HG03064 (cell line): ENCODE measurements around the gene MAMDC2.
"Not testable (repeated sequence)": the region's sequence is repeated elsewhere in the genome, so short reads cannot be mapped to it uniquely, and the experiment has no call there.

Source experiments
- ATAC-seq: cut with Tn5 transposase; IDR thresholded peaks from one replicate; pipeline ENCODE4 v1.9.1; 2021; ENCODE audit warnings: low read depth; ENCODE audit not compliant: unreplicated experiment

The MAMDC2 gene

DNA sequence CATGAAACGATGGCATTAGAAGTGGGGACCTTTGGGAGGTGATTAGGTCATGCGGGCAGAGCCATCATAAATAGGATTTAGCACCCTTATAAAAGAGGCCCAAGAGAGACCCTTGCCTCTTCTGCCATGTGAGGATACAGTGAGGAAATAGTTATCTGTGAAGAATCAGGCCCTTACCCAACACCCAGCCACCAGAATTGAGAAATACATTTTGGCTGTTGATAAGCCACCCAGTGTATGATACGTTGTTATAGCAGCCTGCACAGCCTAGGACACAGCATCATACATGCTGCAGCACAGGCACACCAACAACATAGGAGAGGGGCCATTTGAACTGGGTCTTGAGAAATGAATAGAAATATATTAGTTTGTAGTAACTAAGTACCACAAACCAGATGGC, 8.0 kb upstream of the MAMDC2 start:
- no peak for ATAC-seq

DNA sequence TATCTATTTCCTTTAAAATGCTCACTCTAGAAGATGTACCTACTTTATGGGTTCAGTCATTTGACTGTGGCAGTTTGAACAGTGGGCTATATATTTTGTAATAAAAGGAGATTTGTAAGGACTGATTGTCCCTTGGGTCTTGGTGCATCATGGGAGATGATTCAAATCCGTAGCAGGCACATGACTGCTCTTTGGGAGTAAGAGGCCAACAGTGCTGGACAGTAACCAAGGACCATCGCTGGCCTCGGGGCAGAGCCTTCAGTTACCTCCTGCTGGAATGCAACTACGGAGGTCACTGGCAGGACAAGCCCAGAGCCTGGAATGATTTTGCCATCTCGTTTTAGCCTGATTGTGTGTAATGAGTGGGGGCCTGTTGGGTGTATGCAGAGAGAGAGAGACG, 7.0 kb upstream of the MAMDC2 start:
- no peak for ATAC-seq

DNA sequence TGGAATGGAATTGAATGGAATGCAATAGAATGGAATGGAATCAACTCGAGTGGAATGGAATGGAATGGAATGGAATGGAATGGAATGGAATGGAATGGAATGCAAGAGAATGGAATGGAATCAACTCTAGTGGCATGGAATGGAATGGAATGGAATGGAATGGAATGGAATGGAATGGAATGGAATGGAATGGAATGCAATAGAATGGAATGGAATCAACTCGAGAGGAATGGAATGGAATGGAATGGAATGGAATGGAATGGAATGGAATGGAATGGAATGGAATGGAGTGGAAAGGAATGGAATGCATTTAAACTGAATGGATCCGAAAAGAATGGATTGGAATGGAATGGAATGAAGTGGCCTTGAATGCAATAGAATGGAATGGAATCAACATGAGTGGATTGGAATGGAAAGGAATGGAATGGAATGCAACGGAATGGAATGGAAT, 5.5 kb upstream of the MAMDC2 start:
- not testable (repeated sequence) for ATAC-seq

DNA sequence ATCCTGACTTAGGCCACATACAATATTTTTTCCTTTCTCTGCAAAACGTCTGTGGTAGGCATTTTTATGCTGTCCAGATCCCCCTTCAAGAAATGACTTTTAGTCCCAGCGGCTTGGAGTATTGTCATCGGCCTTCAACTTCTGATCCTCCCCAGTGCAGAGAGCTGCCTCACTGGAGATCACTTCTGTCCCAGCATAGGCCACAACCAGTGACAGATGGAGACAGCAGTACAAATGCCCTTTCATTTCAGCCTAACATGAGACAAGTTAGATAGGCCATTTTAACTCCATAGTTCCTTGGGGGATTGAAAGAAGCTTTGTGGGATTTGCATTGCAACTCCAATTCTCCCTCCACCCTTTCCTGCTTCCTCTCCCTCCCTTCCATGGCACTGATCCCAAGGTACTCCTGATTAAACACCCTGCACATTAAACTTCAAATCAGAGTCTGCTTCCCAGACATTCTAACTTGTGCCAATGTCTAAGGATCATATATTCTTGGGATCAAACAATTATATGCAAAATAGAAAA, 3.2 kb upstream of the MAMDC2 start:
- no peak for ATAC-seq

- no peak for ATAC-seq
These were observed 1.0 kb upstream of the MAMDC2 start for GRCh38 chr9:70042461-70043215.

DNA sequence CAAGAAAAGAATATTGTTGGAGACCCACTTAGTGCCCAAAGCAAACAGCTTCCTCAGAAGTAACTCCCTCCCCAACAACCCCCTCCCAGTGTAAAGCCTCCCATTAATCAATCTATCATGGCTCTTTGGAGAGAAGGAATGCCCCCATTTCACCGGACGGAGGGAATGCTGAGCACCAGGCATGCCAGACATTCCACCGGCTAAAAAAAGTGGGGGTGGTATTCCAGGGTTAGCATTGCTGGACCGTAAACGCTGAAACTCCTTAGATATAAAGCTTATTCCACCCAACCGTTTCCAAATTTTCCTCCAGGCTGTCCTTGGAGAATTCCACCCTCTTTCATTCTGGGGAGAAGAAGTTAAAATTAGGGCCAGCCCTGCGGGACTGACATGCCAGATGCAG, 363 bp upstream of the MAMDC2 start:
- no peak for ATAC-seq

DNA sequence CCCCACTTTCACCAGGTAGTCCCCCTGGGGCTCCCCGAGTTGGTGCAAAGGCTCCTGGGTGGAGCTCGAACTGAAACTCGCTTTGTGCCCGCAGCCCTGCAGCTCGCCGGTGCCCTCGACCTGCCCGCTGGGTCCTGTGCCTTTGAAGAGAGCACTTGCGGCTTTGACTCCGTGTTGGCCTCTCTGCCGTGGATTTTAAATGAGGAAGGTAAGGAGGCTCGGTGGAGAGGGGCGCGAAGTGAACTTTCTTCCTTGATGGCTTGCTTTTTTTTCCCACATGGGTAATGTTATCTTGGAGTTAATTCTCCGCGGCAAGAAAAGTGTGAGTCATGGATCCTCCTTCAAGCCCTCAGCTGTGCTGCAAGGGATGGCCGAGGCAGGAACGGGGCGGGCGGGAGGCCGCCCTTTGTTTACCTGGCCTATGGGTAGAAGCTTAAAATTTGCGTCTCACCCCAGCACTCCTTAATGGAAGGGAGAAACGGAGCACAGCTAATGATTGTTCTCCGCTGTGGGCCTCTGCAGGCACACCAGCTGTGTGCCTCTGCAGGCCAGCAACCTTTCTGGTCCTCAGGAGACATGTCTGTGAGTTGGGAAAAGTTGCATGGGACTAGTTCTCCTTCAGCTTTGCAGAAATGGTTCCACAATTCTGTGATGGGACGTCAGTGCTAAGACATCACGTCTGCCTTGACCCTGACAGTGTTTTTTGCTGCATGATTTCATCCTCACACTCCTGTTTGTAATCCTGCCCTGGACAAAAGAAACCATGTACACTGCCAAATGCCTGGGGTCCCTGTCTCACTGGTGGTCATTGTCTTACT, 1.1 kb downstream of the MAMDC2 start:
- no peak for ATAC-seq

- ATAC-seq, result no peak
These were observed 1.8 kb downstream of the MAMDC2 start for GRCh38 chr9:70045452-70045851.

GRCh38 chr9:70046274-70047070, 2.8 kb downstream of the MAMDC2 start:
- no peak for ATAC-seq

GRCh38 chr9:70049236-70049635, 5.6 kb downstream of the MAMDC2 start:
- no peak for ATAC-seq

- ATAC-seq, result no peak
These were observed 6.1 kb downstream of the MAMDC2 start for GRCh38 chr9:70049672-70050271.

DNA sequence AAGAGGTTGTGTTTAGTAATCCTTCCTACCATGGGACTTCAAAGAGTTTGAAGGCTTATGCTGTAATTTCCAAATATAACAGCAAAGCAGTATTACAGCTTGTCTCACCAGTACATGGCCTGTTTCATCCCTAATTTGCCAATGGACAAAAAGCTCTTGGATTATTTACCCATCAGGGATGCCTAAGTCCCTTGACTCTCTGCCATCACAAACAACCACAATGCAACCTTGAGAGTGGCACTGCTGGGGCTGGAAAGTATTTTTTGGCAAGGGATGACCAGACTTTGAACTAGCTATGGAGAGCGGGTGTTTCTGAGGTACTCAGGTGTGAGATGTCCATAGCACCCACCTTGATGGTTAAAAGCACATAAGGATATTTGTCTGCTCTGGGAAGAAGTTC, 9.1 kb downstream of the MAMDC2 start:
- ATAC-seq, result no peak

DNA sequence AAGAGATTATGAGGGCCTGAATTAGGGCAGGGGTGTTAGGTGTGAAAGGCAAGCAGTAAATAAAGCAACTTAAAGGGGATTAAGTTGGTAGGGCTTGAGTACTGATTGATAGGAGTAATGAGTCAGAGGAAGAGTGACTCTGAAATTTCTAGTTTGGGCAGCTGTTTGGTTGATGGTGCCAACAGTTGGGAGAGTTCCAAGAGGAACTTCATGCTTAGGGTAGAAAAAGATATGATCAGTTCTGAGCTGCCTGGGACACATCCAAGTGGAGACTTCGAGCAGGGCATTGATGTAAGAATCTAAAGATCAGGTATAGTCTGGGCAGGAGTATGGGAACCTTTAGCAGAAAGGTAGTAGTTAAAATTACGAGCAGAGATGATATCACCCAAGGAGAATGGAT, 10.2 kb downstream of the MAMDC2 start:
- no peak for ATAC-seq

DNA sequence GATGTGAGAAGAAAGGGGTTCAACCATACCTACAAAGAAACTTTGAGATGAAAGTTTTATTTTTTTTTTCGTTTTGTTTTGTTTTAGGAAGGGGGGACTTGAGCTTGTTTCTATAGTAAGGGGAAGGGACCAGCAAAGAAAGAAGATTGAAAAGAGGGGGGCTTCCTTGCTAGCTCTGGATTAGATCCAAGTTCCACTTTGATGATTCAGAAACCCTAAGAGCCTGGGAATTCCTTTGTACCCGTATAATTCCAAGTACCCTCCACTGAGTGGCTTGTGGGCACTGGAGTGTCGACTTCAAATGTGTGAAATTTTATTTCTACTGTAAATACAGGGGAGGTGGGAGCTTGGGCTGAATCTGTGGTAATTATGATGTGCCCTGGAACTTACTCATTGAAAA, 10.9 kb downstream of the MAMDC2 start:
- ATAC-seq, result no peak

DNA sequence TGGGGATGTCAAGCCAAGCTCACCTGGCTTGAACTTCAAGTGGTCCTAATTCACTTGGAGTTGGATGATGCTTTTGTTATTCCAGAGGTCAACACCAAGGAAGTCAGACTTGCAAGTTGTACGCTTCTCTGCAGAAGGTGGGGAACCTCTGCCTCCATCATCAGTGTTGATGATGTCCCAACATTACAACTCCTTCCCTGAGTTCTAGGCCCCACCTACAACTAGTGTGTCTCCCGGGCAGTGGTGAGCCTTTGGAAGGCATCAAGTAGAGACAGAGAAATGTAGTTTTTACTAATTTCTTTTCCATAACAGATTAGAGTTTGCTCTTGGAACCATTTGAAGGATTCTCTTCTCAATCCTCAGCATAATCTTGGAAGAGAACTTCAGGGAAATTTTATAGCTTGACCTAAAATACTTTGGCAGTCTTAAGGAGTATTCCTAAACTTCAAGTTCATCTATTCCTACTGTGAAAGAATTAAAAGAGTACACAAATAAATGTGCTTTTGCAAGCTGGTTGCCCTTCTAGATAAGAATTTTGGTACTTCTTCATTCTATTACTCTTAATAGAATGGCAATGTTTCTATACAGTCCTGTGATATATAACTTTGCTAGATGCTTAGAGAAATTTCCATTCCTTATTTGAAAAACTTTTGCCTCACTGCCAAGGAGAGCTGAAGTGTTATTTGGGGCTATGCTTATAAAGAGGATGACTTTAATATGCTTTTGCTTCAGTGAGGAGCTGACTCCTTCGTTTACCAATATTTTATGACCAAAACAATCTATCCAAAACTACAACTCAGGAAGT, 12.0 kb downstream of the MAMDC2 start:
- ATAC-seq, result no peak

GRCh38 chr9:70056211-70056944, 12.7 kb downstream of the MAMDC2 start:
- no peak for ATAC-seq

- no peak for ATAC-seq
These were observed 15.0 kb downstream of the MAMDC2 start for GRCh38 chr9:70058569-70059116.

GRCh38 chr9:70060148-70060882, 16.7 kb downstream of the MAMDC2 start:
- no peak for ATAC-seq
